ENCODE results near the gene CYBA. TPM values are rescaled to one million over a fixed set of nuclear protein-coding genes. Genes with fewer than 3 reads are reported as not detected.

Gene CYBA
- 100 to 1,000 TPM; 150 to 316 (median 184) TPM for total RNA-seq
- long read RNA-seq, donor 1, transcript CYBA-201 (6 exons, 797 nt): major isoform, 94 of 106 reads
- long read RNA-seq, donor 1, partial matches to known transcripts: 9 of 106 reads
- long read RNA-seq, donor 1, other reads (novel, unspliced or antisense): 3 of 106 reads
- long read RNA-seq, donor 2, transcript CYBA-201 (6 exons, 797 nt): major isoform, 31 of 34 reads
- long read RNA-seq, donor 2, partial matches to known transcripts: 0 of 34 reads
- long read RNA-seq, donor 2, other reads (novel, unspliced or antisense): 2 of 34 reads

DNA sequence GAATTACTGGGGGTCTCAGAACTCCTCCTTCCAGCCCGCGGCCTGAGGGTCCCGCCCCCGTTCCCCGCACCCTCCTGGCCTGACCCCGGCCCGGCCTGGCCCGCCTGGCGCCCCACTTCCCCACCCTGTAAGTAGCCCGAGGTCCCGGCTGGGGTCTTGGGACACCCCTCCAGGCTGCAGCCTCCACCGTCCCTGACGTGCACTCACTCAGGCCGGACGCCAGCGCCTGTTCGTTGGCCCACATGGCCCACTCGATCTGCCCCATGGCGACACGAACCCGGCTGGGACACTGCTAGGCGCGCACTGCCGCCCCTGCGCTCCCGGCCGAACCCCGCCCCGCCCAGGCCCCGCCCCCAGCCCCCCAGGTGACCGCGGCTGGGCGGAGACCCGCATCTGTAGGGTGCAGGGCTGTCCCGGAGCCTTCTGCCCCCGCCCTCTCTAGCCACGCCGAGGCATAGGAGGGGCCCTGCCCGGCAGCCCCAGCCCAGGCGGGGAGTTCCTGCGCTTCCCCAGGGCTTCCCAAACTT is at the start of gene CYBA:
Gene CYBA (minus strand): TSS at position 305 of the 527 bp plus-strand sequence. CDS start 40 bp downstream, at position 265.
- peak; percentile 85 for ATAC-seq
- TF ChIP-seq, protein P1, sequence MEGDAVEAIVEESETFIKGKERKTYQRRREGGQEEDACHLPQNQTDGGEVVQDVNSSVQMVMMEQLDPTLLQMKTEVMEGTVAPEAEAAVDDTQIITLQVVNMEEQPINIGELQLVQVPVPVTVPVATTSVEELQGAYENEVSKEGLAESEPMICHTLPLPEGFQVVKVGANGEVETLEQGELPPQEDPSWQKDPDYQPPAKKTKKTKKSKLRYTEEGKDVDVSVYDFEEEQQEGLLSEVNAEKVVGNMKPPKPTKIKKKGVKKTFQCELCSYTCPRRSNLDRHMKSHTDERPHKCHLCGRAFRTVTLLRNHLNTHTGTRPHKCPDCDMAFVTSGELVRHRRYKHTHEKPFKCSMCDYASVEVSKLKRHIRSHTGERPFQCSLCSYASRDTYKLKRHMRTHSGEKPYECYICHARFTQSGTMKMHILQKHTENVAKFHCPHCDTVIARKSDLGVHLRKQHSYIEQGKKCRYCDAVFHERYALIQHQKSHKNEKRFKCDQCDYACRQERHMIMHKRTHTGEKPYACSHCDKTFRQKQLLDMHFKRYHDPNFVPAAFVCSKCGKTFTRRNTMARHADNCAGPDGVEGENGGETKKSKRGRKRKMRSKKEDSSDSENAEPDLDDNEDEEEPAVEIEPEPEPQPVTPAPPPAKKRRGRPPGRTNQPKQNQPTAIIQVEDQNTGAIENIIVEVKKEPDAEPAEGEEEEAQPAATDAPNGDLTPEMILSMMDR (IDR thresholded peaks at IDR 0.05): no peak

DNA sequence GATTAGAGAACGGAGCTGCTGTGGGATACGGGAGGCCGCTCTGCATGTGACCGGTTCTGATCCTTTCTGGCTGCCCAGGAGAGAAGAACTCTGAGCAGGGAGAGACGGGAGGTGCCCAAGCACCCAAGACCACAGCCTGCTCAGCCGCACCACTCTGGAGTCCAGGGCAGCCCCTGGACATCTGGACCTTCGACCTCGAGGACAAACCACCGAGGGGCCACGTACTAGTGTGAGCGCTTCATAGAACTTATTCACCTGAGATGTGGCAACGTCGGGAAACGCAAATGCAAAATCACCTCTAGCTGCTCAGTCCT is 49.4 kb upstream of the CYBA start:
- no peaks in the 10 kb centered on the region for H3K9me3 ChIP-seq
- TF ChIP-seq, protein P1 (IDR thresholded peaks at IDR 0.05): no peak

More for the DNA sequence above, at the start of gene CYBA:
- intact Hi-C loops (cut with DNase I, micrococcal nuclease): no loop called here
- Histone ChIP-seq H3K4me3 (peak within 1 kb of the TSS; percentile 45), H3K4me1 (ENCODE audit: low read depth) (peaks cover 11% of the 10 kb centered on the region), H3K9me3 (no peaks in the 10 kb centered on the region), H3K36me3 (ENCODE audit: low read depth) (no peaks in the 10 kb centered on the region)
- DNase-seq: peak; percentile 87 to 95 (median 93)

DNA sequence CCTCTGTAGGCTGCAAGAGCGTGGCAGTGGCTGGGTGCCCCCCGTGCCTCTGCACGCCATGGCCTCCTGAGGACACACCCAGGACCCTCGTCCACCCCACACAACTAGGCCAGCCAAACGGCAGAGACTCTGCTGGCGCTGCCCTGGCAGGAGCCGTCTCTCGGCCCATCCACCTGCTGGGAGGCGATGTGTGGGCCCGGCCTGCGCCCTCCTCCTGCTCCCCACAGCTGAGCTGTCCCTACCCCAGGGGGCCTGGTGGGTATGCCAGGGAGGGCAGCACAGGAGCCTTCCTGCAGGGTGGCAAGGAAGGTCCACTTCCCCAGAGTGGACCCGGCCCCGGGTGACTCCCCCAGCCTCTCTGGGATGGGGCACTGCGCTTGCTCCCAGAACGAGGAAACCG is 48.3 kb upstream of the CYBA start:
- intact Hi-C loops (cut with DNase I, micrococcal nuclease): no loop called here
- DNase-seq (no peak), ATAC-seq (no peak)
- Histone ChIP-seq H3K4me1 (ENCODE audit: low read depth) (peaks cover 6% of the 10 kb centered on the region), H3K9me3 (no peaks in the 10 kb centered on the region), H3K4me3 (no peak overlapping the region), H3K36me3 (ENCODE audit: low read depth) (no peaks in the 10 kb centered on the region)
- TF ChIP-seq, protein P1 (IDR thresholded peaks at IDR 0.05): no peak

More for the DNA sequence above, 49.4 kb upstream of the CYBA start:
- DNase-seq (no peak), ATAC-seq (no peak)
- H3K4me3 ChIP-seq: no peak overlapping the region
- intact Hi-C loops (cut with DNase I, micrococcal nuclease): no loop called here
- H3K36me3 ChIP-seq (ENCODE audit: low read depth): no peaks in the 10 kb centered on the region
- H3K4me1 ChIP-seq (ENCODE audit: low read depth): peaks cover 12% of the 10 kb centered on the region

DNA sequence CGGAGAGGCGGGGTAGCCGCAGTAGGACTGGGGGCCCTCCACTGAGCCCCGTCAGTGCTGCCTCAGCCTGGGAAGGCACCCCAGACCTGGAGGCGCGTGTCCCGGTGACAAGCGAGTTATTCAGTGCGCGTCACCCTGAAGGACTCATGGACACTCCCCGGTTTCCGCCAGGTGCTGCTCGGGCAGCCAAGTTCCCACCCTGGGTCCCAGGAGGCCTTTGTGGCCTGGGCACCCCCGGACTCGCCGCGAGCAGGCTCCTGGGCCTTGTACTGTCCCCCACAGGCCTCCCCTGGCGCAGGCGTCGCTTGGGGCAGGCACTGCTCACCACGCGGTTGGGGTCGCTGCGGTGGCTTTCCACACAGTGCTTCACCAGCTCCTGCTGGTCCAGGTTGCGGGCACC is 47.8 kb upstream of the CYBA start:
- H3K36me3 ChIP-seq (ENCODE audit: low read depth): no peaks in the 10 kb centered on the region

DNA sequence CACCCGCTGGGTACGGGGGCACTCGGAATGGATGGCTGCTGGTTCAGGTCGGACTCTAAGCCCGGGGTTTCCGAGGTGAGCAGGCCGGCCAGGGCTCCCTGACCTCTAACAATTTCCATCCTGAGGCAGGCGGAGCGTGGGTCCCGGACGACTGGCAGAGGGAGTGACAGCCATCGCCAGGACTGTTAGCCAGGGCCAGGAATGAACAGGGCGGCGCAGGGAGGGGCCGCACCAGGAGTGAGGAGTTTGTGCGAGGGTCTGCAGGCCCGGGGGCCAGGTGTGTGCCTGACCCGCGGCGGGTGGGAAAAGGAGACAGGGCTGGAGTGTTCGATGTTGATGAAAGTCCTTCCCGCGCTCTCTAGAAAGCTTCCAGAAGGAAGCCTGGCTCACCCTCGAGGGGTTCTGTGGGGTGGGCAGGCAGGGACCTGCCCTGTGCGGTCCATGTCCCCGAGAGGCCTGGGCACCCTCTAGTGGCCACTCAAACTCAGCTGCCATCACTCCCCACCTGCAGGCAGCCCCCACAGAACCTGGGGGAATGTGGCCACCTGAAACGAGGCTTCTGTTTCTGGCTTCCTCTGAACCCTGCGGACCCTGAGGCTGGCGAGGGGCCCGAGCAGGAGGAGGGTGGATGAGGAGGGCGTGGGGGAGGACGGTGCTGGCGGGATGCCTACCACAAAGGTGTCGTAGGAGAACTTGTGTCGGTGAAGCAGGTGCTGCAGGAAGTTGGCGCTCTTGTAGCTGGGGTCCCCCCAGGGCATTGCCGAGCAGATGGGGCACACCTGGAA is 47.2 kb upstream of the CYBA start:
- TF ChIP-seq, protein P1 (IDR thresholded peaks at IDR 0.05): no peak
- Histone ChIP-seq H3K9me3 (no peaks in the 10 kb centered on the region), H3K4me3 (no peak overlapping the region), H3K4me1 (ENCODE audit: low read depth) (peaks cover 6% of the 10 kb centered on the region), H3K36me3 (ENCODE audit: low read depth) (no peaks in the 10 kb centered on the region)
- ATAC-seq (no peak), DNase-seq (no peak)
- intact Hi-C loops (cut with DNase I, micrococcal nuclease): no loop called here

More for the DNA sequence above, 47.8 kb upstream of the CYBA start:
- DNase-seq (no peak), ATAC-seq (no peak)
- H3K4me3 ChIP-seq: no peak overlapping the region
- intact Hi-C loops (cut with DNase I, micrococcal nuclease): no loop called here
- TF ChIP-seq, protein P1 (IDR thresholded peaks at IDR 0.05): no peak
- peaks cover 6% of the 10 kb centered on the region for H3K4me1 ChIP-seq (ENCODE audit: low read depth)
- no peaks in the 10 kb centered on the region for H3K9me3 ChIP-seq
